Pancreas (tissue), 10 donors: ENCODE measurements around the gene DUOXA1. TPM values are rescaled to one million over a fixed set of nuclear protein-coding genes. Genes with fewer than 3 reads are reported as not detected.

Experiments used
- ATAC-seq, 4 donors: fragments of 200-7000 bp; cut with Tn5 transposase; one replicate each; pipeline versions ENCODE4 v1.8.0 to v1.9.1; 2020; ENCODE audit warnings: mild to moderate bottlenecking in 4 of 4, moderate library complexity in 4 of 4
- DNase-seq, 6 donors: peaks; one replicate each; pipeline ENCODE4 v3.0.0-alpha.2; 2020
- FAIRE-seq: peaks from 2 replicates; lab custom pipeline; 2012; peaks lifted over from hg19 to GRCh38; lab: Jason Lieb, UNC
- H3K27ac ChIP-seq, 4 donors: fragments of 200-600 bp; sonication (generic); 1 replicate in 3 of 4; 2 replicates in 1 of 4; pipeline versions ENCODE4 v1.5.0 to v1.8.0; 2020
- H3K27me3 ChIP-seq, 4 donors: fragments of 200-600 bp; one replicate each; pipeline ENCODE4 v1.8.0; 2021
- H3K36me3 ChIP-seq, 3 donors: fragments of 200-600 bp; sonication (generic) in 1 of 3; one replicate each; pipeline versions ENCODE4 v1.5.0 to v1.8.0; 2020 to 2021
- H3K4me1 ChIP-seq, 3 donors: fragments of 200-600 bp; one replicate each; pipeline ENCODE4 v1.8.0; 2021
- H3K4me3 ChIP-seq, 4 donors: fragments of 200-600 bp; sonication (generic) in 2 of 4; one replicate each; pipeline versions ENCODE4 v1.5.0 to v1.8.0; 2020 to 2021
- H3K9me3 ChIP-seq, 4 donors: fragments of 200-600 bp; one replicate each; pipeline ENCODE4 v1.8.0; 2021
- WGBS, 2 donors: extraction: QIAGEN DNeasy Blood & Tissue Kit; methylation state at CpG; one replicate each; pipeline ENCODE4 v1.1.7; 2013; 5-methylcytosine and 5-hydroxymethylcytosine counted together
- intact Hi-C, 3 donors: fragments of 100-400 bp; cut with DNase I; formaldehyde crosslinking; loops; one replicate each; pipeline versions ENCODE4 v1.11.1 to v1.14.2; 2022
- polyA plus RNA-seq, 2 donors: library from polyadenylated mRNA; stranded (reverse); fragments of 200-250 nt; gene quantifications; one replicate each; pipeline ENCODE4 v1.2.3, GENCODE V29; 2013
- total RNA-seq, 6 donors: library from RNA; stranded (reverse); fragmentation: NEBNext Ultra II Directional in 4 of 6; extraction: Animal tissue kit (Norgen Biotek cat#: 25700) in 4 of 6; gene quantifications; one replicate each; pipeline versions ENCODE4 v1.2.1 to v1.2.4, GENCODE V29; 2021 to 2023
- TF ChIP-seq, protein P1 (sequence below), 4 donors: fragments of 200-600 bp; sonication (generic) in 3 of 4; IDR thresholded peaks; one replicate each; pipeline versions ENCODE4 v1.5.0 to v1.8.0; 2021; ENCODE audit warnings: antibody characterized with exemption in 4 of 4
- donor health status: healthy with polysubstance abuse.
- donor health status: DM: no; HTN: no; CAD: no; lungs with moderate emphysema.
- donor health status: DM: no; HTN: no; CAD: no.
- donor health status: control.
- donor health status: control.
- donor health status: Bipolar disorder and iron deficiency.
- donor health status: DM: yes; HTN: yes; CAD: no.
- donor health status: DM: no; HTN: no; CAD: no.
- donor health status: DM: no; HTN: no; CAD: no.
- donor health status: DM: yes; HTN: yes; CAD: no.

Gene DUOXA1
- total and polyA plus RNA-seq, 8 donors: 0.11 to 0.22 (median 0.17) TPM; not detected in 3

GRCh38 chr15:45130291-45131000 lies 767 bp upstream of the DUOXA1 start:
- DNase-seq (peak in 1 of 6 donors; percentile 21), FAIRE-seq (no peak), ATAC-seq (peak in 1 of 4 donors; percentile 10)
- Histone ChIP-seq H3K27ac (no peak overlapping the region), H3K36me3 (no peaks in the 10 kb centered on the region), H3K9me3 (no peaks in the 10 kb centered on the region), H3K27me3 (peaks cover 0 to 7% (median 2%) of the 10 kb centered on the region in 4 donors), H3K4me1 (no peaks in the 10 kb centered on the region), H3K4me3 (no peak overlapping the region)
- TF ChIP-seq, protein P1, sequence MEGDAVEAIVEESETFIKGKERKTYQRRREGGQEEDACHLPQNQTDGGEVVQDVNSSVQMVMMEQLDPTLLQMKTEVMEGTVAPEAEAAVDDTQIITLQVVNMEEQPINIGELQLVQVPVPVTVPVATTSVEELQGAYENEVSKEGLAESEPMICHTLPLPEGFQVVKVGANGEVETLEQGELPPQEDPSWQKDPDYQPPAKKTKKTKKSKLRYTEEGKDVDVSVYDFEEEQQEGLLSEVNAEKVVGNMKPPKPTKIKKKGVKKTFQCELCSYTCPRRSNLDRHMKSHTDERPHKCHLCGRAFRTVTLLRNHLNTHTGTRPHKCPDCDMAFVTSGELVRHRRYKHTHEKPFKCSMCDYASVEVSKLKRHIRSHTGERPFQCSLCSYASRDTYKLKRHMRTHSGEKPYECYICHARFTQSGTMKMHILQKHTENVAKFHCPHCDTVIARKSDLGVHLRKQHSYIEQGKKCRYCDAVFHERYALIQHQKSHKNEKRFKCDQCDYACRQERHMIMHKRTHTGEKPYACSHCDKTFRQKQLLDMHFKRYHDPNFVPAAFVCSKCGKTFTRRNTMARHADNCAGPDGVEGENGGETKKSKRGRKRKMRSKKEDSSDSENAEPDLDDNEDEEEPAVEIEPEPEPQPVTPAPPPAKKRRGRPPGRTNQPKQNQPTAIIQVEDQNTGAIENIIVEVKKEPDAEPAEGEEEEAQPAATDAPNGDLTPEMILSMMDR (IDR thresholded peaks at IDR 0.05): no peak
- 91 to 92% methylated on average over 7 of the region's 7 CpGs for WGBS, 2 donors
- intact Hi-C loops: no loop called here

GRCh38 chr15:45128971-45129639 lies 574 bp downstream of the DUOXA1 start:
- H3K9me3 ChIP-seq: no peaks in the 10 kb centered on the region
- H3K27me3 ChIP-seq: peaks cover 0 to 7% (median 2%) of the 10 kb centered on the region in 4 donors
- no peaks in the 10 kb centered on the region for H3K36me3 ChIP-seq
- peak overlapping the region in 1 of 4 donors; percentile 11 for H3K4me3 ChIP-seq
- intact Hi-C loops: no loop called here
- FAIRE-seq (no peak), DNase-seq (peak in 1 of 6 donors; percentile 46), ATAC-seq (peak in 1 of 4 donors; percentile 37)
- 15 to 17% methylated on average over 40 to 47 of the region's 47 CpGs for WGBS, 2 donors
- H3K27ac ChIP-seq: no peak overlapping the region
- TF ChIP-seq, protein P1 (IDR thresholded peaks at IDR 0.05): no peak
- H3K4me1 ChIP-seq: no peaks in the 10 kb centered on the region

- WGBS, 2 donors: 35 to 52% methylated on average over 2 of the region's 2 CpGs
- intact Hi-C loops: no loop called here
- H3K27ac ChIP-seq: no peak overlapping the region
- H3K9me3 ChIP-seq: no peaks in the 10 kb centered on the region
- DNase-seq (no peak), ATAC-seq (peak in 3 of 4 donors; percentile 33 to 69 (median 66)), FAIRE-seq (no peak)
- no peaks in the 10 kb centered on the region for H3K36me3 ChIP-seq
- H3K4me1 ChIP-seq: no peaks in the 10 kb centered on the region
- peaks cover 0 to 7% (median 2%) of the 10 kb centered on the region in 4 donors for H3K27me3 ChIP-seq
- no peak overlapping the region for H3K4me3 ChIP-seq
- TF ChIP-seq, protein P1 (IDR thresholded peaks at IDR 0.05): peak in 3 of 4 donors; percentile 34 to 42 (median 40)
These were observed 3.0 kb downstream of the DUOXA1 start for GRCh38 chr15:45126535-45127158.

DNA sequence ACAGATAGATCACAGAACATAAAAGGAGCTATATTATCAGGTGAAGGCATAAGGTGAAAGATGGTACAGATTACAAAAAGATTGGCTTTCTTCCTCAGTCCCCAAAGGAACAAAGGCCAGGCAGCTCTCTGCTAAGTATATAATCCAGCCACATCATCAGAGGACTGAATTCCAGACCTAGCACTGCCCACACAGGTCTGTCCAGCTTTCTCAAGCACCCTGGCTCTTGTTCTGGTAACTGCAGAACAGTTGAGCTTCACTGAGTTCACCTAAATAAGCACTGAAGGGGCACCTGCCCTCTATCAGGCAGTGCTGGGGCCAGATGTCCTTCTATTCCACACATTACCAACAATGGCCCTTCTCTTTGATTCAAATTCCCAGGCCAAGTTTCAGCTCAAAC lies 6.3 kb downstream of the DUOXA1 start:
- H3K4me1 ChIP-seq: no peaks in the 10 kb centered on the region
- no peaks in the 10 kb centered on the region for H3K36me3 ChIP-seq
- no peaks in the 10 kb centered on the region for H3K9me3 ChIP-seq
- intact Hi-C loops: no loop called here
- TF ChIP-seq, protein P1 (IDR thresholded peaks at IDR 0.05): no peak
- H3K4me3 ChIP-seq: no peak overlapping the region
- ATAC-seq (no peak), DNase-seq (no peak), FAIRE-seq (no peak)
- H3K27ac ChIP-seq: no peak overlapping the region
- peaks cover 0 to 7% (median 2%) of the 10 kb centered on the region in 4 donors for H3K27me3 ChIP-seq
